GM13976 (cell line): ENCODE results near the gene LYSET.
A peak's percentile ranks its signal among the peaks of the same experiment; 100 is the strongest.
"Not testable (repeated sequence)": the region's sequence is repeated elsewhere in the genome, so short reads cannot be mapped to it uniquely, and the experiment has no call there.

Experiments
- DNase-seq: peaks from one replicate; pipeline ENCODE4 v3.0.0; 2012; ENCODE audit warnings: low spot score
- in situ Hi-C: fragments of 300-500 bp; cut with MboI; formaldehyde crosslinking; loops from one replicate; pipeline ENCODE4 v1.12.0; 2022; ENCODE audit warnings: low sequenced_read_pairs, mixed read lengths, inconsistent platforms; ENCODE audit not compliant: unreplicated experiment
- TF ChIP-seq, protein P1 (sequence below): IDR thresholded peaks from 2 replicates; pipeline ENCODE4 v1.5.1; 2012; ENCODE audit warnings: borderline replicate concordance, mild to moderate bottlenecking; ENCODE audit not compliant: insufficient read depth; ENCODE audit errors: extremely low read depth, missing control alignments, control extremely low read depth

LYSET gene

DNA sequence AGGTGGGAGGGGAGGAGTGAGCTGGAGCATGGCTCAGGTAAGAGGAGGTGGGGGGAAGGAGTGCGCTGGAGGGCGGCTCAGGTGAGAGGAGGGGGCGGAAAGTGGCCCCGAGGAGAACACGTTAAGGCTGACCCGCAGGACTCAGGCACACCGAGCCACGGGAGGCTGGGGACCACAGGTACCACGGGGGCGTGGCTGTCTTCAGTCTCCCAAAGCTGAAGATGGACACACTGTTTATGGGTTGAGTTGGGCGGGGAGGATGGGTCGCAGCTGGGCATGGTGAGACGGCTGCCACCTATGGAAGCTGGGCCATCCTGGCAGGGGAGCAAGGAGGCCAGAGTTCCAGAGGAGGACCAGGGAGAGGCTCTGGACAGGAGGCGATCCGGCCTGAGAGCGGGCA is 45.4 kb downstream of the LYSET start:
- peak; percentile 37 for DNase-seq
- TF ChIP-seq, protein P1, sequence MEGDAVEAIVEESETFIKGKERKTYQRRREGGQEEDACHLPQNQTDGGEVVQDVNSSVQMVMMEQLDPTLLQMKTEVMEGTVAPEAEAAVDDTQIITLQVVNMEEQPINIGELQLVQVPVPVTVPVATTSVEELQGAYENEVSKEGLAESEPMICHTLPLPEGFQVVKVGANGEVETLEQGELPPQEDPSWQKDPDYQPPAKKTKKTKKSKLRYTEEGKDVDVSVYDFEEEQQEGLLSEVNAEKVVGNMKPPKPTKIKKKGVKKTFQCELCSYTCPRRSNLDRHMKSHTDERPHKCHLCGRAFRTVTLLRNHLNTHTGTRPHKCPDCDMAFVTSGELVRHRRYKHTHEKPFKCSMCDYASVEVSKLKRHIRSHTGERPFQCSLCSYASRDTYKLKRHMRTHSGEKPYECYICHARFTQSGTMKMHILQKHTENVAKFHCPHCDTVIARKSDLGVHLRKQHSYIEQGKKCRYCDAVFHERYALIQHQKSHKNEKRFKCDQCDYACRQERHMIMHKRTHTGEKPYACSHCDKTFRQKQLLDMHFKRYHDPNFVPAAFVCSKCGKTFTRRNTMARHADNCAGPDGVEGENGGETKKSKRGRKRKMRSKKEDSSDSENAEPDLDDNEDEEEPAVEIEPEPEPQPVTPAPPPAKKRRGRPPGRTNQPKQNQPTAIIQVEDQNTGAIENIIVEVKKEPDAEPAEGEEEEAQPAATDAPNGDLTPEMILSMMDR = no peak
- in situ Hi-C loops = loop anchor here (10.0 kb wide), 1 partner anchor 314 kb away; no protein-coding TSS in a partner anchor

DNA sequence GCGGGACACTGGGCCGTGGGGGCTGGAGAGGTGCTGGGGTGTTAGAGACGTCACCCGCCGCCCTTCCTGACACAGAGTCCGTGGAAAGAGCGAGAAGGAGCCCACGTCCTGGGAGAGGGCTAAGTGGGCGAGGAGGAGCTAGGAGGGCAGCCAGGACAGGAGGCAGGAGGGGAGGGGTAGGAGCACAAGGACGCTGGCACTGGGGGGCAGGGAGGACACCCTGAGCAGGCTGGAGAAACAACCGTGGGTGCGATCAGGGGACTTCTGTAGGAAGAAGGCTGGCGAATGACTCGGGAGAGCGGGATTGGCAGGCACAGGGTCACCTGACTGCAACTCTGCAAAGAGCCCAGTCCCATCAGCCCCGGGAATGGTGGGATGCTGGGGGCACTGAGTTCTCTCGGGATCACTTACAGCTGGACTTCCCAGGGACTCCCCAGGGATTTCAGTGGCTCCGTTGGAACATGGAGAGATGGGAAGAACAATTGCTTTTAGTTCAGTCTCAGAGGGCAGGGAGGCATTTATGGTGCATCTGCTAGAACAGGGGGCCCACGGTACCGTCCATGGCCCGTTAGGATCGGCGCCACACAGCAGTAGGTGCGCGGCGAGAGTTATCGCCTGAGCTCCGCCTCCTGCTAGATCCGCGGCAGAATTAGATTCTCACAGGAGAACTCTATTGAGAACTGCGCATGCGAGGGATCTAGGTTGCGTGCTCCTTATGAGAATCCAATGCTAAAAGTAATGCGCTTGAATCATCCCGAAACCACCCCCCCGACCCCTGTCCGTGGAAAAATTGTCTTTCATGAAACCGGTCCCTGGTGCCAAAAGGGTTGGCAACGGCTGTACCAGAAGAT is 46.2 kb downstream of the LYSET start:
- peak; percentile 55 for DNase-seq
- in situ Hi-C loops = loop anchor here (10.0 kb wide), 1 partner anchor 313 kb away; no protein-coding TSS in a partner anchor
- TF ChIP-seq, protein P1 = no peak

DNA sequence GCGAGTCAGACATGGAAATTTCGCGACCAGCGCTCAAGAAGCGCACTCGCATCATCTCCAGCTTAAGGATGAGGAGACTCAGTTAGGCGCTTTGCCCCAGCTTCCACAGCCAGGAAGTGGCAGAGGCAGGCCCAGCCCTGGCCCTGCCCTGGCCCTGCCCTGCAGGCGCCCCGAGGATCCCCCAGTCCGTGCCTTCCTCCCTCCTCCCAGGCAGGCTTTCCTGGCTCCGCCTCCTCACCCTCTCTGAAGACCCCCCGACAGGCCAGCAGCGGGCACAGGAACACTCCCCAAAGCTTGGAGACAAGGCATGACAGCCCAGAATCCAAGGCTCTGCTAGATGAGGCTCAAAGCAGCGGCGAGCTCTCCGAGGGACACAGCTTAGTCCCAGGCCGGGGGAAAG is 47.0 kb downstream of the LYSET start:
- in situ Hi-C loops = loop anchor here (10.0 kb wide), 1 partner anchor 313 kb away; no protein-coding TSS in a partner anchor
- TF ChIP-seq, protein P1 = no peak
- no peak for DNase-seq

DNA sequence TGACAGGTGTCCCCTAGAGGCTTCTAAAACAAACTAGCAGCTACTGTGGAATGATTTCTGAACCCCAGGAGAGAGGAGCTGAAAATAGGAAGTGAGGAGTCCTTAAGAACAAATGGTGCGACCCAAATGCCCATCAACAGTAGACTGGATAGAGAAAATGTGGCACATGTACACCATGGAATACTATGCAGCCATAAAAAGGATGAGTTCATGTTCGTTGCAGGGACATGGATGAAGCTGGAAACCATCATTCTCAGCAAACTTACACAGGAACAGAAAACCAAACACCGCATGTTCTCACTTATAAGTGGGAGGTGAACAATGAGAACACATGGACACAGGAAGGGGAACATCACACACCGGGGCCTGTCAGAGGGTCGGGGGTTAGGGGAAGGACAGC is 48.0 kb downstream of the LYSET start:
- not testable (repeated sequence) for DNase-seq
- in situ Hi-C loops = loop anchor here (10.0 kb wide), 1 partner anchor 312 kb away; no protein-coding TSS in a partner anchor

DNA sequence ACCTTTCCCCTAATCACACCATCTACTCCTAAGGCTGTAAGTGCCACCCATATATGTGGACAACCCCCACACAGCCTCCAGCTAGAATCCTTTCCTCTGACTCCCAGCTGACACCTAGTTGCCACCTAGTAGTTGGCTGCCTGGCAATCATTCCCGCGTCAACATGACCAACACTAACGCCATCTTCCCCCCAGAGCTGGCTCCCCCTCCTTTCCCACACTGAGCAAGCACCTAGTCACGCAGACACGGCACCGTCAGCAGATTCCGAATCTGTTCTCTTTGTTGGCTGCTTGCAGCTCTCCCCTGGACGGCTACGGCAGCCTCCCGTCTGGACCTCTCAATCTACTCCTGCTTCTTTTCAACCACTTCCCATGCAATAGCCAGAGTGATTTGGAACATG is 49.7 kb downstream of the LYSET start:
- TF ChIP-seq, protein P1 = no peak
- in situ Hi-C loops = loop anchor here (10.0 kb wide), 1 partner anchor 310 kb away; no protein-coding TSS in a partner anchor
- DNase-seq = no peak
